Activated CD4-positive, alpha-beta T cell treated with anti-CD3 and anti-CD28 coated beads, Interleukin-2, amount 50 U/mL, for 48 hours (primary cell): ENCODE results near the gene SNX24.
"Not testable (repeated sequence)": the region's sequence is repeated elsewhere in the genome, so short reads cannot be mapped to it uniquely, and the experiment has no call there.

Source experiments
- DNase-seq, 2 experiments: peaks; one replicate each; pipeline ENCODE4 v3.0.0-alpha.2; 2020

The SNX24 gene

GRCh38 chr5:122971333-122971732 is 125.9 kb downstream of the SNX24 start:
- DNase-seq = no peak

GRCh38 chr5:122972877-122973276 is 127.5 kb downstream of the SNX24 start:
- DNase-seq = no peak

- DNase-seq = not testable (repeated sequence)
Measured at GRCh38 chr5:122973759-122974158, 128.3 kb downstream of the SNX24 start.

DNA sequence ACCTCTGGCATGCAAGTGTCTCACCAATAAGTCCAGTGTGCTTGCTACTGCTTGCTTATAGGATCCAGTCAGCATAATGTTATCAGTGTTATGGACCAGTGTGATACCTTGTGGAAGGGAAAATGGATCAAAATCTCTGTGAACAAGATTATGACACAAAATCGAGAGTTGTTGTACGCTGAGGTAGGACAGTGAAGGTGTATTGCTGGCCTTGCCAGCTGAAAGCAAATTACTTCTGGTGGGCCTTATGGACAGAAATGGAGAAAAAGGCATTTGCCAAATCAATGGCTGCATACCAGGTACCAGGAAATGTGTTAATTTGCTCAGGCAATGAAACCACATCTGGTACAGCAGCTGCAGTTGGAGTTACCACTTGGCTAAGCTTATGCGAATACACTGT is 128.8 kb downstream of the SNX24 start:
- not testable (repeated sequence) for DNase-seq

DNA sequence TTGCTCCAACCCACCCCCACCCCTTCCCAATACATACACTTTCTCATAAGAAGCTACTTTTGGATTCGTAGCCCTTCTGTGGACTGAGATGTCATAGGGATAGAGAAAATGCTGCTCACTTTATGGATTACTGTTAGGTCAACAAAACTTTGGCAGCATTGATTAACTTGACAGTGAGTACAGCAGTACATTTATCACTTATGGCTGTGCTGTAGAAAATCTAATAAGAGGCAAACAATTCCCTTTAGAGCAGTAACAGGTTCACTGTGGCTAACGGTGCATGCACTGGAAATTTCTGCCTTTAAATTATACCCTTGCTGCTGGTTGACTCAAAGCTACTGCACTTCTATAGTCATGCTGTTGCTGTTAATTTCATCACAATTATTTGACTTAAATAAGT is 131.9 kb downstream of the SNX24 start:
- no peak for DNase-seq

- DNase-seq = no peak
Measured at GRCh38 chr5:122978068-122978467, 132.7 kb downstream of the SNX24 start.

DNA sequence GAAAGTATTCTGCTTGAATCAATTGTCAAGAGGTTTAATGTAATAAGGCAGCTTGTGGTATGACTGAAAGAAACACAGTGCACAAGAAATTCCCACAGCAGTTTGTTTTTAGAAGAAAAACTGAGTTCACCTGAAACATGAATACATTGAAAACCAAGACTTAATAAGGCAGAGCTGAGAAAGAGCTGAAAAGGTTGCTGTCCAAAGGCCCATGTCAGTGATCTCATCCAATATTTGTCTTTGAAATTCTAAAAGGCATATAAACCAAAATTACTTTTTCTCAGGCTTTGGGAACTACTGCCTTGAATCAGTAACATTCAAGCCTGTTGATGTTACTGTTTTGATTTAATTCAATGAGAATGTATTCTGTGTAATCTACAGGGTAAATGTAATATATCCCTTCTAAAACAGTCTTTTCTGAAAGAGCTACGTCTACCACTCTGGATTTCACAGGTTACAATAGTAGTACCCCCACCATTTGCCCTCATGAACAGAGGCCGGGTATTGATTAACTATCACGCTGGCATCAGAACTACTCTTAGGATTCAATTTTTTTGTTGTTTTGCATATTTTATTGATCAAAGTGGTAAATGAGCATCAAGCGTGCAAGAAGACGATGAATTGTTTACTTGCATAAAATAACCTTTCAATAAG is 133.4 kb downstream of the SNX24 start:
- DNase-seq = no peak

- no peak for DNase-seq
Measured at GRCh38 chr5:122981846-122982245, 136.4 kb downstream of the SNX24 start.

GRCh38 chr5:122982376-122982775 is 137.0 kb downstream of the SNX24 start:
- no peak for DNase-seq

DNA sequence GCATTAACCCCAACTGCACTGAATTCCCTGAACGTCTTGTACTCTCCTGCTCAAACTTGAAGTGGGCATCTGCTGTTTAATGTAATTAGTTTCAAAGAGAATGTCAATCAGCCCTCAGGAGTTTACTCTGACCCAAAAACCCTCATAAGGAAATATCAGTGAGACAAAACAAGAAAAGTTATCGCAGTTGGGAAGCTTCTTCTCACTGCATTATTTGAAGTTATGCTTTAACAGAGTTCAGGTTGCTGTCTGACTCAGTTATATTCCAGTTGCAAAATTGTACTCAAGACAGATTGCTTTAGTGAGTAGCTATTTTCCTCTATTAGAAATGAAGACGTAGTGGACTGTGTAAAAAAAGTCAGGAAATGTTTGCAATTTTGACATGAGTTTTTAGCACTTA is 139.0 kb downstream of the SNX24 start:
- no peak for DNase-seq

DNA sequence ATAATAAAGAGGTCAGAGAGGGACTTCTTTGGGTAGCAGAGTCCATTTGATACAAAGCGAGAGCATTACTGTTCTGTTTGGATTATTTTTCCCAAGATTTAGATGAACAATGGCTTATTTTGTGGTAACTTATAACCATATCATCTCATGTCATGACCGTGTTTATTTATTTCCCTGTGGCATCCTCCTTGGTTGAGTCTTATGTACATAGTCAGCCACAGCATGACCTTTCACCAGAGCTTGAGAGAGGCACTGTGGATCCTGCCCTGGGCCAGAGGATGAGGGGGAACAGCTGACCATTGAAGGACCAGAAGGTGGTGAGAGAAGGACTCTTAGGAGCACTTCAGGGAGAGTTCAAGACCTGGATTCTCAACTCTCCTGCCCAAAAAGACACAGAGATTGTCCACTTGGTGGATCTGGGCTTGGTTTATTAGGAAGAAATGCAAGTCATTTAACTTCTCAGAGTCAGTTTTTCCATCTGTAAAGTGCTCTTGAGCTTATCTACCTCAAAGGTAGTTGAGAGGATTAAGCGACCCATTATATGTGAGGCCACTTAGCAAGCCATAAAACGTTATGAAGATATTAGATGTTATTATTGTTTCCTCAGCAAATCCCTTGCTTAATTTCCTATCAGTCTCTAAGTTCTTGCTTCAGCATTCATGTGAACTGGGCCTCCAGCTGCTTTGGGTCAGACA is 139.7 kb downstream of the SNX24 start:
- DNase-seq = no peak

DNA sequence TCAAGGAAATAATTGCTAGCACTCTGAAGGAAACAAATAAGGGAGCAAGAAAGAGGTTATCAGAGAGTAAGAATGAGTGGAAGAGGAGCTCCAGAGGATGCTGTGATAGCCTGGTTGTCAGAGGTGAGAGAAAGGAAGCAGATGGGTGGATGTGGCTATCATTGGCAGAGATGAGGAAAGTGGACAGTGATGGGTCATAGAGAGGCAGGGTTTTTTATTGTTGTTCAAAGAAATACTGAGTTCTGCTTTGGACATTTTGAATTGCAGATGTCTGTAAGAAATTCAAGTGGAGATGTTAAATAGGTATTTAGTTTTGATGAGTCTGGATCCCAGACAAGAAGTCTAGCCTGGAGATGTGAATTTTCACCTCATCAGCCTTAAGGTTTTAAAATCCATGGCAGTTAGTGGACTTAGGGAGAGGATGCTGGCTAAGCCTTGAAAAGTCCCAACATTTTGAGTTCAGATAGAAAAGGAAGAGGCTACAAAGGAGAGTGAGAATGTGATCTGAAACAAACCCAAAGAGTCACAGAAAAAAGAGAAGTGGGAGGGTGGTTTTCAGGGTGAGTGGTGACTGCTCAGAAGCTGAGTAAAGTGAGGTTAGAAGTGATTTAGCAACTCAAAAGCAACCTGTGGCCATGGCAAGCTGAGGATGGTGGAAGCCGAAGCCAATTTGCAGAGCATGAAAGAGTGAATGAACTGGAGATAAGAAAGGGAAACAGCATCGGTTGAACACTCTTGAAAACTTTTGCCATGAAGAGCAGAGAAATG is 140.7 kb downstream of the SNX24 start:
- no peak for DNase-seq

DNA sequence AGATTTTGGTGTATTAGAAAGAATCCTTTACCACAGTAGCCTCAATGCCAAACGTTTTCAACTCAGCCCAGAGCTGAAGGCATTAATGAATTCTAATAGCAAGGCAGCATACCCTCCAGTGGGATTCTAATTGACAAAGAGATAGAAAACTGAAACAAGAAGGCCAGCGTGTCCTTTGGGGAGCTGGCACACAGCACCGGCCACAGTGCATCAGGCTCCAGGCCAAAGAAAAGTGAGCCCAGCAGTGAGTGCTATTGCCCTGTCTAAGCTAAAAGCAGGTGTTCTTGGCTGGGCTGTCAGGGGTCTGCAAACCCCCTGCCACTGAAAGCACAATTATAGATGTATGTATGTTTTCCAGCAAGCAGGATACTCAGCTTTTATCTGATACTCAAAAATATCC is 150.7 kb downstream of the SNX24 start:
- no peak for DNase-seq

- DNase-seq = no peak
Measured at GRCh38 chr5:122997294-122997693, 151.9 kb downstream of the SNX24 start.

GRCh38 chr5:122999947-123000563 is 154.6 kb downstream of the SNX24 start:
- DNase-seq = peak; percentile 24 to 54

DNA sequence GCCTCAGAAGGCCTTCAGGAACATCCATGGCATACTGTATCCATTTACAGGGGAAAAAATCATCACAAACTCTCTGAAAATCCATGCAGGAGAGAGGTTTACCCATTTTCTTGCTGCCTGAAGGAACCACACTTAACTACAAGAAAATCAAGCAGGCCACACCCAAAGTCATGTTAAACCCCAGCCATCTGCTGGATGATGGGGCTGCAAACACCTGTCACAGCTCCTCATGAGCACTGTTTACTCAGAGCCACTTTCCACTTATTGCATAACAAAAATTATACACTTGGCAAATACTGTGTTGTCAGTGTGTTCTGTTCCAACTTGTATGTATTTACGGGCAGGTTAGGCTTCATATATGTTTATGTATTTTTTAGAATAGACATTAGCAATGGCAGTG is 155.3 kb downstream of the SNX24 start:
- no peak for DNase-seq

GRCh38 chr5:123001808-123002207 is 156.4 kb downstream of the SNX24 start:
- no peak for DNase-seq

DNA sequence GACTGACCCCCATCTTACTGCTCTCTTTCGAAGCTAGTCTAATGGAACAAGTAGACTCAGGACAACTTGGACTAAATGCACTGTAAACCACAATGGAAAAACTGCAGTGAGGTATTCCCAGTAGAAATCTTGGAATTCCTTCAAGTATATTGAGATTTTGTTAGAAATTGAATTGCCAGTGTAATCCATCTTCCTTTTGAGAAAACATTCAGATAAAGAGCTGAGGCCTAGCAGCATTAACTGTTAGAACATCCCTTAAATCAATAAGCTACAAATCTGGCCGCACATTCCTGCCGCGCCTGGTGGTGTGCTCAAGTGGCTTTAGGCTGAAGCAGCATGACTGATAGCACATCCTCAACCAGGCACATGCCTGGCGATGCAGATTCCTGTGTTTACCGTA is 161.8 kb downstream of the SNX24 start:
- no peak for DNase-seq

- DNase-seq = no peak
Measured at GRCh38 chr5:123007754-123008153, 162.3 kb downstream of the SNX24 start.

DNA sequence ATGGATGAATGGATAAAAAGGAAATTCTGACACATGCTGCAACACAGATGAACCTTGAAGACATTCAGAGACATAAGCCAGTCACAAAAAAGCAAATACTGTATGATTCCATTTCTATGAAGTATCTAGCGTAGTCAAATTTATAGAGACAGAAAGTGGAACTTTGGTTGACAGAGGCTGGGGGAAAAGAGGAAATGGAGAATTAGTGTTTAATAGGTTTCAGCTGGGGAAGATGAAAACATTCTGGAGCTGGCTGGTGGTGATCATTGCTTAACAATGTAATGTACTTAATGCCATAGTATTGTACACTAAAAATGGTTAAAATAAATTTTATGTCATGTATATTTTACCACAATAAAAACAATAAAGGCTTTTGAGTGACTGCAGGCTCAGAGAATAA is 166.9 kb downstream of the SNX24 start:
- no peak for DNase-seq

DNA sequence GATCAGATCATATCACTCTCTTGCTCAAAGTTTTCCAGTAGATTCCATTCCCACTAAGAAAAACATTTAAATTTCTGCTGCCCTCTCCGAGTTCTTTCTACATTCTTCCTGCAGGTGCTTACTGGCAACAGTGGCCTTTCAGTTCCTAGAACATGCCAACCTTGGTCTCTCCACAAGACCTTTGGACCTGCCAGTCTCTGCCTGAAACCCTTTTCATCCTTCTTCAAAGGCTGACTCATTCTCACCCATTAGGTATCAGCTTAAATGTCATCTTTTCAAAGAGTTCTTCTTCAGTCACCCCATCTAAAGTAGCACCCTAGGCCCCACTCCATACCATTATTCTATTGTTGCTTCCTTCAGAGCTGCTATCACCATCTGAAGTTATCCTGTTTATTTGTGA is 169.3 kb downstream of the SNX24 start:
- DNase-seq = no peak

DNA sequence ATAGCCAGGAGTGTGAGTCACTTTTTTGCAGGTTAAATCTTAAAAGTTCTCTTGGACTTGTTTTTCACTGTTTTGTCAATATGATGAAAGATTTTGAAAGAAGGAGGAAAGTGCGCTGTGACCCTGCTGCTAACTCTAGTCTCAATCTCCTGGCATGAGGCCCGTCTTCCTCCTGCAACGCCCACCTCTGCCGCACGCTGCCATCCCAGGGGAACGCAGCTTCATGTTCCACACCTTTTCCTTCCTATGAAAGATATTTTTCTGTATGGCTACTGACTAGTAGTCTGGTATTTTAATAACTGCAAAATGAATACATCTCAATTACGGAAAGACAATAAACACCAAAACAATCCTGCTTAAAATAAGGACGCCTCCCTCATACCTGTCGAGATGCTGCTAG is 182.8 kb downstream of the SNX24 start:
- no peak for DNase-seq

GRCh38 chr5:123033157-123033671 is 187.8 kb downstream of the SNX24 start:
- DNase-seq = no peak
